ENCODE measurements around the gene TNFSF12. TPM values are rescaled to one million over a fixed set of nuclear protein-coding genes. Genes with fewer than 3 reads are reported as not detected.

The TNFSF12 gene
- total and polyA plus RNA-seq, 9 of the 15 experiments (the other 6 are each of a cell fraction or from before 2014, with no cell fraction given), result 0.03 to 0.95 (median 0.19) TPM; not detected in 3

GRCh38 chr17:7583253-7584109 lies 34.6 kb downstream of the TNFSF12 start, which contains the start of gene MPDU1 (continued):
- TF ChIP-seq AFF4 (CRISPR knock-in tag; IDR thresholded peaks at IDR 0.05) (peak; percentile 59; the same call in 1 of the 2 replicates), ZNF384 (IDR thresholded peaks at IDR 0.05; ENCODE audit: low read depth, low read length) (no peak), E4F1 (CRISPR knock-in tag; IDR thresholded peaks at IDR 0.05; ENCODE audit: borderline replicate concordance) (no peak), HNRNPLL (IDR thresholded peaks at IDR 0.05; ENCODE audit: low read depth, low read length, poor library complexity, severe bottlenecking) (peak; percentile 82), CLOCK (CRISPR knock-in tag; IDR thresholded peaks at IDR 0.05; ENCODE audit: borderline replicate concordance) (no peak), MTA1 (IDR thresholded peaks at IDR 0.05; ENCODE audit: borderline replicate concordance) (peak; percentile 78; the same call in 1 of the 2 replicates), ZNF197 (CRISPR knock-in tag; IDR thresholded peaks at IDR 0.05; ENCODE audit: low read depth) (peak; percentile 77), ZNF41 (CRISPR knock-in tag; conservative IDR thresholded peaks at IDR 0.05) (no peak), ZNF408 (CRISPR knock-in tag; IDR thresholded peaks at IDR 0.05; ENCODE audit: low read depth) (no peak), ZC3H4 (CRISPR knock-in tag; IDR thresholded peaks at IDR 0.05; ENCODE audit: borderline replicate concordance) (no peak), MECOM (CRISPR knock-in tag; IDR thresholded peaks at IDR 0.05) (no peak), FOXP4 (CRISPR knock-in tag; IDR thresholded peaks at IDR 0.05; ENCODE audit: borderline replicate concordance) (peak; percentile 37; the same call in 1 of the 2 replicates), EP300 (IDR thresholded peaks at IDR 0.05; ENCODE audit: low read length) (peak; percentile 55; the same call in 1 of the 2 replicates)
